Measurements from ENCODE around the gene PBX2. TPM values are rescaled to one million over a fixed set of nuclear protein-coding genes. Genes with fewer than 3 reads are reported as not detected.
A peak's percentile ranks its signal among the peaks of the same experiment; 100 is the strongest.

The PBX2 gene
- total RNA-seq, 1 donor from 2014 or later, result 91.9 TPM

DNA sequence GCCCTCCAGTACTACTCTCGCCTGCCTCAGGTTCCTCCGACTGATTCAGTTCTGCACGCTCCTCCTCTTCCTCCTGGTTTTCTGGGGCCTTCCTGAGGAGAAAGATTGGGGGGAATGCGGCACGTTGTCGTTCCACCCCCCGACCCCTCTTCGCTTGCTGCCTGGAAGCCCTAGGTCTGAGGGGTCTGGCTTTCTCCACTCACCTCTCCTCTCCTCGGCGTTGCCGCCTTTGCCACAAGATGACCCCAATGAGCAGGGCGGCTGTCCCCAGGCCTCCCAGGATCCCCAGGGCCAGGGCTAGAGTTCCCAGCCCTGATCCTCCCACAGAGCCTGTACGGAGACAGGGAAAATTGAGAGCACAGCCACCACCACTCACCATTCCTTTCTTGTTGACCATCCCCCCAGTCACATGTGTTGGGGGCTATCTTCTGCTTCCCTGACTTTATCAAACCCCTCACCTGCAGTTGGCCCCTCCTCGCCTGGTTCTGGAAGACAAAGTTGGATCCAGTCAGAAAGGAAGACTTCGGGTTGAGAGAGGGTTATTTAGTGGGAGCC lies 8.8 kb downstream of the PBX2 start:
- DNase-seq (ENCODE audit: low spot score), result no peak
- no peaks in the 10 kb centered on the region for H3K9me3 Mint-ChIP-seq
- H3K4me1 Mint-ChIP-seq (ENCODE audit: low read depth), result peaks cover 54% of the 10 kb centered on the region
- H3K27ac Mint-ChIP-seq, result no peak overlapping the region
- no peaks in the 10 kb centered on the region for H3K27me3 Mint-ChIP-seq (ENCODE audit: insufficient read depth)
- intact Hi-C loops (cut with micrococcal nuclease), result no loop called here
- no peak overlapping the region for H3K4me3 Mint-ChIP-seq
- peaks cover 33% of the 10 kb centered on the region for H3K36me3 Mint-ChIP-seq (ENCODE audit: low read depth)

DNA sequence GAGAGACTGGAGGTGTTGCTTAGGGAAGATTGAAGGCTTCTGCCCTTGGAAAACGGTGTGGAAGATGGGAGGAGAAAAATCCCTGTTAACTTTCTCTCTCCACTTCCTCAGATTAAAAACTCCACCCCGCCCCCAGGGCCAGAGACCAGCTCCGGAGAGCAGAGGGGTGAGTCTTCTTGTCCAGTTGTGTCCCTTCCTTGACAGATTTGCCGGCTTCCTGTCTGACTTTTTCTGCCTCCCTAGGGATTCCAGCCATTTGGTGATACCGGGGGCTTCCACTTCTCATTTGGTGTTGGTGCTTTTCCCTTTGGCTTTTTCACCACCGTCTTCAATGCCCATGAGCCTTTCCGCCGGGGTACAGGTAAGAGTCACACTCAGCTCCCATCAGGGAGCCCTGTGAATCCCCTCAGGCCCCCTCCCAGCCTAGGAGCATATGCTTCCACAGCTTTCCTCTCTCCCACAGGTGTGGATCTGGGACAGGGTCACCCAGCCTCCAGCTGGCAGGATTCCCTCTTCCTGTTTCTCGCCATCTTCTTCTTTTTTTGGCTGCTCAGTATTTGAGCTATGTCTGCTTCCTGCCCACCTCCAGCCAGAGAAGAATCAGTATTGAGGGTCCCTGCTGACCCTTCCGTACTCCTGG lies 10.1 kb downstream of the PBX2 start:
- Mint-ChIP-seq H3K9me3 (no peaks in the 10 kb centered on the region), H3K27me3 (ENCODE audit: insufficient read depth) (no peaks in the 10 kb centered on the region), H3K36me3 (ENCODE audit: low read depth) (peaks cover 27% of the 10 kb centered on the region), H3K4me1 (ENCODE audit: low read depth) (peaks cover 48% of the 10 kb centered on the region), H3K27ac (peak overlapping the region; percentile 73), H3K4me3 (peak overlapping the region; percentile 95)
- intact Hi-C loops (cut with micrococcal nuclease), result loop anchor here (2.0 to 10.0 kb wide), 7 partner anchors 223 to 1853 kb away; partner anchors contain the start of genes CUTA, EHMT2, NELFE and NEU1
- no peak for DNase-seq (ENCODE audit: low spot score)

DNA sequence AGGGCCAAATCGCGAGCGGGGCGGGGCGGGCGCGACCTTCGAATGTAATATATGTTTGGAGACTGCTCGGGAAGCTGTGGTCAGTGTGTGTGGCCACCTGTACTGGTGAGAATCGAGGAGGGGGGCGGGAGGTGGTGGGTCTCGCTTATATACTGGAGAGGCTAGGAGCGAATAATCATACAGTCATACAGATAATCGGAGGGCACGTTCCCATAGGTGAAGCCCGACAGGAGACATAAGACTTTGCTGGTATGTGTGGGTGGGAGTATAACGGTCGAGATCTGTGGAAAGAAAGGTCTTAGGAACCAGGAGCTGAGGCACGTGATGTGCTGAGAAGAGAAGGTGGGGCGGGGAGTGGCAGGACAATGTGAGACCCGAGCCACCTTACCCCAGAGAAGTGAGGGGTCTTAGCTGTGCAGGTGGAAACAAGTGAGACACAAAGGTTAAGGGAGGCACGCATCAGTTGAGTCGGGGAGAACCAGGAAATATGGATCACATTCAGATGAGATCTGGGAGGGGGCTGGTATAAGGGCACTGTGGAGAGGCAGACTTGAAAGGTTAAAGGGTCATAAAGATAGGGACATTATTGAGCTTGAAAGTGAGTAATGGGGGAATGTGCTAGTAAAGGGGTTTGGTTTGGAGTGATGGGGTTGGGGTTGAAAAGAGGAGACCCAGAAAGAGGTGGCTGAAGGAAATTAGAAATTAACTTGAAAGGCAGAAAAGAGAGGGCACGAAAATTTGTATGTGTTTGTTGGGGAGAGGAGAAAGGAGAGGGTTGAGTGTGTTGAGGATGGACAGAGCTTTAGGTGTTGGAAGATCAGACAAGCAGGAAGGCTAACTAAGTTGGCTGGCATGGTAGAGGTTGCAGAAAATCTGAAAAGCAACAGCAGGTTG lies 11.2 kb downstream of the PBX2 start:
- Mint-ChIP-seq H3K4me3 (peak overlapping the region; percentile 95), H3K4me1 (ENCODE audit: low read depth) (peaks cover 55% of the 10 kb centered on the region), H3K9me3 (no peaks in the 10 kb centered on the region), H3K27me3 (ENCODE audit: insufficient read depth) (no peaks in the 10 kb centered on the region), H3K27ac (peak overlapping the region; percentile 94), H3K36me3 (ENCODE audit: low read depth) (peaks cover 27% of the 10 kb centered on the region)
- intact Hi-C loops (cut with micrococcal nuclease), result loop anchor here (1.0 to 10.0 kb wide), 11 partner anchors 12 to 1851 kb away; partner anchors contain the start of genes CUTA, EHMT2, FKBPL and NELFE
- DNase-seq (ENCODE audit: low spot score), result no peak

DNA sequence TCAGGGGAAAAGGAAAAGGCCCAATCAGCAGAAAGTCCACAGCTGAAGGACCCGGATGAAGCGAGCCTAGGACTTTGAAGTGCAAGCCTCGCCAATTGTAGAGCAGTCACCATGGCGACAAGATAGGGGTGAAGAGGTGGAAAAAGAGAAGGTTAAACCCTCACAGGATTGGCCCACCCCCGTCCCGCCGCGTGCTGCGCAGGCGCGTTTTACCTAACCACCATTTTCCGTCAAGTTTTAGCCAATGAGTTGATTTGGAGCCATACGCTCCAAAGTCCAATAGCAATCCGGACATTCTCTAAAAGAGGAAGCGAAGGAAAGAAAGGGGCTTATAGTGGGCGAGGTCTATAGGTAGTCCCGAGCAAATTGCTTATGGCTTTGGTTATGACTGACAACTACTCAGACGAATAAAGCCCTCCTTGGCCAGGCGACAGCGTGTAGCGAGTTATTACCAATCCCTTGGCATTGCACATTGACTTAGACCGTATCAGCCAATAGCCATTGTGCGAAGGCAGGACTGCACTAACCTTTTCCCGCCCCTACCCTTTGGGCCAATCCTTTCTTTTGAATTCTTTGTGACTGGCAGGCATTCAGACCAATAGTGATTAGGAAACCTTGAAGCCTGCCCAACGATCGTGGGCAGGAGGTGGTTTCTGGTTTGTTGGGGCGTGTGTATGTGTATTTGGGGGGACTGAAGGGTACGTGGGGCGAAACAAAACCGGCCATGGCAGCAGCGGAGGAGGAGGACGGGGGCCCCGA lies 12.0 kb downstream of the PBX2 start, which contains the start of gene RNF5:
TSS of gene RNF5 (plus strand) at position 618 of the 759 bp plus-strand sequence. CDS start at position 725, 107 bp downstream.
- Mint-ChIP-seq H3K4me1 (ENCODE audit: low read depth) (peaks cover 60% of the 10 kb centered on the region), H3K4me3 (peak within 1 kb of the TSS; percentile 95), H3K9me3 (no peaks in the 10 kb centered on the region), H3K36me3 (ENCODE audit: low read depth) (peaks cover 27% of the 10 kb centered on the region), H3K27ac (peak within 1 kb of the TSS; percentile 94), H3K27me3 (ENCODE audit: insufficient read depth) (no peaks in the 10 kb centered on the region)
- intact Hi-C loops (cut with micrococcal nuclease), result loop anchor here (1.0 to 10.0 kb wide), 16 partner anchors 12 to 1851 kb away; partner anchors contain the start of genes BRD2, CUTA, EHMT2 and FKBPL
- DNase-seq (ENCODE audit: low spot score), result peak; percentile 91

DNA sequence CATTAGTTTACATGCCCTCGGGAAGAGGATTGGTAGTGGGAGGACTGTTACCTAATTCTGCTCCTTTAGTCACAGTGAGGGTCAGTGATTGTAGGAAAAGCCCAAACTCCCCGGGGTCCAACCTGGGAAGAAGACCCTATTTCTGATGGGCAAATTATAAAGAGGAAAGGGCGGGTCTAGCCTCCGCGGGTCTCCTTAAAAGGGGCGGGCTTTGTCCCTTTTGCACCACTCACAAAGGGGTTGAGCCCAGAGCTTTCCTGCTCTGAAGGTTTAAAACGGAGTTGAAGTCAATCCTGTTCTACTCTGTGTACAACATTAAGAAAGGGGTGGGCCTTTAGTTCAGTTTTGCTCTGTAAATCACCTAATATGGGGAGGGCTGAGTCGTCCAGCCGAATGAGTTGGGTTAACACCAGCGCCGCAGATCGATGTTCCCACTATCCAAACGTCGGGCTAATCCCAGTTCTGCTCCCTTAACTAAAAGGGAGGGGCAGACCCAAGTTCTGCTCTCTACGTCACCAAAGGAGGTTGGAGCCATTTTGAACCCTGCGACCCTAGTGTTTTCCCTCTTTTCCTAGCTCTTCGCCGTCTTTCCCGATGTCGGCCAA lies 12.7 kb downstream of the PBX2 start:
- H3K4me1 Mint-ChIP-seq (ENCODE audit: low read depth), result peaks cover 61% of the 10 kb centered on the region
- no peaks in the 10 kb centered on the region for H3K27me3 Mint-ChIP-seq (ENCODE audit: insufficient read depth)
- H3K27ac Mint-ChIP-seq, result peak overlapping the region; percentile 94

DNA sequence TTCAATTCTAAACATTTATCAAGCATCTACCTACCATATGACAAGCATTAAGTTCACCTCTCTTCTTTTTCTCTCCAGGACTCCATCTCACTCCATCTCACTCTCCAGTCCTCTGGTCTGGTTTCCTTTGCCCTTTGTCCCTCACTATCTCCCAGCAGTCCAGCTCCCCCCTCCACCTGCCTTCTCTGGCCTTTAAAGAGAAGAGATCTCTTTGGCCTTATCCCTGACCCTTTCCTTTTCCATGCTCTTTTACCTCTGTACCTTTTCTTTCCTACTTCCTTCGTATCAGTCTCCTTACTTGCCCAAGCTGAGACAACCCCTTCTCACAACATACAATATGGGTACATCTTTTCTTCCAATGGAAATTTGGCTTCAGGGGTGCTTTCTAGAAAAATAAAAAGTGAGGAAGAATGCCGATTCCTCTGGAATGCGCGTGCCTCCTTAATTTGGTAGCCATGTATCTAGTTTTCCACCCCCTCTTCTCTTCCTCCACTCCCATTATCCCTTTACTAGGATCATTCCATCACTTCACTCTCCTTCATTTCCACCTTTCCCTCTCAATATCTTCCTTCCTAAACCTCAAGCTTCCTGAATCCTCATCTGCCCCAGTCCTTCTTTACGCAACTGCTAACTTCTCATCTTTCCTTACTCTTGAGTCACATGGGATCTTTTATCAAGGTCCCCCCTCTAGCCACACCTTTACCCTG lies 13.4 kb downstream of the PBX2 start:
- Mint-ChIP-seq H3K27me3 (ENCODE audit: insufficient read depth) (no peaks in the 10 kb centered on the region), H3K4me1 (ENCODE audit: low read depth) (peaks cover 61% of the 10 kb centered on the region), H3K36me3 (ENCODE audit: low read depth) (peaks cover 23% of the 10 kb centered on the region), H3K4me3 (peak overlapping the region; percentile 95), H3K9me3 (no peaks in the 10 kb centered on the region), H3K27ac (peak overlapping the region; percentile 94)
- no peak for DNase-seq (ENCODE audit: low spot score)
- intact Hi-C loops (cut with micrococcal nuclease), result loop anchor here (1.0 to 10.0 kb wide), 11 partner anchors 22 to 1849 kb away; partner anchors contain the start of genes BRD2, CUTA, EHMT2 and GPANK1

More for the DNA sequence above, 12.7 kb downstream of the PBX2 start:
- DNase-seq (ENCODE audit: low spot score), result peak; percentile 29
- Mint-ChIP-seq H3K4me3 (peak overlapping the region; percentile 95), H3K36me3 (ENCODE audit: low read depth) (peaks cover 23% of the 10 kb centered on the region), H3K9me3 (no peaks in the 10 kb centered on the region)
- intact Hi-C loops (cut with micrococcal nuclease), result loop anchor here (1.0 to 10.0 kb wide), 10 partner anchors 29 to 1850 kb away; partner anchors contain the start of genes BRD2, CUTA, EHMT2 and GPANK1

DNA sequence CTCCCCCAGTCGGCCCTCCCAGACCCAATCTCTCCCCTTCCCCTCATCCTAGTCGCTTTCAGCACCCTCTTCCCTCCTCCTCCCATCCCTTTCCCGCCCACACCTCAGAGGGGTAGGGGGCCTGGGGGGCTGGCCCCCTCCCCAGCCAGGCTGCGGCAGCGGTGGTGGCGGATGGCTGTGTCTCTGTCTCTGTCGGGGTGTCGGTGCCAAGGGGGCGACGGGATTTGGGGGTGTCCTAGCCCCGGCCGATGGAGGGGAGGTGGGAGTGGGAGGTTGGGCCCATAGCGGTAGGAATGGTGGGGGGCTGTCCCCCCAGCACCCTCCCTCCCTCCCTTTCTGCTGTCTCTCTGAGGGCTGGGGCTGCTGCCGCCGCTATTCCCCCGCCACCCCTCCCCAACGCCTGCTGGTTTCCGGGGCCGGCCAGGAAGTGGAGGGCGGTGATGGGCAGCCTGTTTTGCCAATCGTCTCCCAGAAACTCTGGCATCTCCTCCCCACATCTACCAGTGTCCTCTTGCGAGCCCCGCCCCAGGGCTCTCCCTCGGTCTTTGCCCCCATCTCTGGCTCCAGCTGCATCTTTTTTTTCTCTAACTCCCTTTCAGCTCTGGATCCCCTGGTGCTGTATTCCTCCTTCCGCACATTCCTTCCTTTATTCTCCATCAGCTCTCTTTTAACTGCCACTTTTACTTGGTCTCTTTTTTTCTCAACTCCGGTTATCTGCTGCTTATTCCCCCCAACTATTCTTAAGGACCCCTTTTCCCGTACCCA lies 14.1 kb downstream of the PBX2 start, which contains the start of gene AGPAT1:
TSS of gene AGPAT1 (minus strand) at position 374 of the 765 bp plus-strand sequence. CDS start 4,588 bp downstream, outside the sequence.
- Mint-ChIP-seq H3K36me3 (ENCODE audit: low read depth) (peaks cover 17% of the 10 kb centered on the region), H3K27ac (peak within 1 kb of the TSS; percentile 94), H3K4me3 (peak within 1 kb of the TSS; percentile 95), H3K27me3 (ENCODE audit: insufficient read depth) (no peaks in the 10 kb centered on the region), H3K9me3 (no peaks in the 10 kb centered on the region), H3K4me1 (ENCODE audit: low read depth) (peaks cover 60% of the 10 kb centered on the region)
- peak; percentile 95 for DNase-seq (ENCODE audit: low spot score)
- intact Hi-C loops (cut with micrococcal nuclease), result loop anchor here (1.0 to 10.0 kb wide), 10 partner anchors 22 to 1849 kb away; partner anchors contain the start of genes BRD2, CUTA, EHMT2 and GPANK1

DNA sequence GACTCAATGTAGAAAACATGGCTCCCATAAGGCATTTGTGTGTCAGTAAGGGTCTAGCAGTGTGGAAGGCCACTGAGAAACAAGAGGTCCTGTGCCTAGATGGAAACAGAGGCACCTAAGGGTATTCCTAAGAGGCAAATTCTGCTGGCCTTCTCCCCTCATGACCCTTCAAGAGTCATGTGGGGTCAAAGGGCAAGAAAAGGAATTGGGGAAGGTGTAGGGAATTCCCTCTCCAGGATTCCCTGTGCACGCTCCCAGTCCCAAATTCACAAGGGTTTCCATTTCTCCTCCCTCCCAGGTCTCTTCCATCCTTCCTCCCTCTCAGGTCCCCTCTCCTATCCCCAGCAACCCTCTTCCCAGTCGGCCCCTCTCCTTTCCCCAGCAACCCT lies 14.7 kb downstream of the PBX2 start:
- peak overlapping the region; percentile 79 for H3K27ac Mint-ChIP-seq
- peaks cover 13% of the 10 kb centered on the region for H3K36me3 Mint-ChIP-seq (ENCODE audit: low read depth)
- intact Hi-C loops (cut with micrococcal nuclease), result loop anchor here (5.0 to 10.0 kb wide), 5 partner anchors 218 to 1848 kb away; partner anchors contain the start of genes CUTA, EHMT2, NELFE and PHF1
- H3K9me3 Mint-ChIP-seq, result no peaks in the 10 kb centered on the region
- H3K4me3 Mint-ChIP-seq, result peak overlapping the region; percentile 95
- no peak for DNase-seq (ENCODE audit: low spot score)
- H3K4me1 Mint-ChIP-seq (ENCODE audit: low read depth), result peaks cover 54% of the 10 kb centered on the region
- H3K27me3 Mint-ChIP-seq (ENCODE audit: insufficient read depth), result no peaks in the 10 kb centered on the region

DNA sequence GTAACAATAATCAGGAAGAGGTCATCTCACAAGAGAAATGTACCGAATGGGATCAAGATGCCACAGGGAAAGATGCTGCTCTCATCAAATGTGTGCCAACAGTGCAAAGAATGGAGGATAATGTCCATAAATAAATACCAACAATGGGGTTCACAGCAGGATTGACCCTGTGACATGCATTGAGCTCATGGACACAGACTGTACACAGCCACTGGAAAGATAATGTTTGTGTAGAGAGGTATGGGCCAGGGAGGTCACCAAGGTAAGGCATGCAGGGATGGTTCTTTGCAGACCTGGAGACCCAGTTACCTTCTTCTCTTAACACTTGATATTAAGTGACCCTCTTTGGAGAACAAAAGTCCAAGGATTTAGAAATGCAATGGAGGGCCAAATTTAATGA lies 15.6 kb downstream of the PBX2 start:
- intact Hi-C loops (cut with micrococcal nuclease), result loop anchor here (10.0 kb wide), 1 partner anchor 1240 kb away; the partner anchor contains the start of genes CUTA and PHF1
- peaks cover 50% of the 10 kb centered on the region for H3K4me1 Mint-ChIP-seq (ENCODE audit: low read depth)
- no peaks in the 10 kb centered on the region for H3K27me3 Mint-ChIP-seq (ENCODE audit: insufficient read depth)
- H3K36me3 Mint-ChIP-seq (ENCODE audit: low read depth), result peaks cover 19% of the 10 kb centered on the region
- no peaks in the 10 kb centered on the region for H3K9me3 Mint-ChIP-seq
- peak overlapping the region; percentile 95 for H3K4me3 Mint-ChIP-seq
- DNase-seq (ENCODE audit: low spot score), result no peak
- no peak overlapping the region for H3K27ac Mint-ChIP-seq

DNA sequence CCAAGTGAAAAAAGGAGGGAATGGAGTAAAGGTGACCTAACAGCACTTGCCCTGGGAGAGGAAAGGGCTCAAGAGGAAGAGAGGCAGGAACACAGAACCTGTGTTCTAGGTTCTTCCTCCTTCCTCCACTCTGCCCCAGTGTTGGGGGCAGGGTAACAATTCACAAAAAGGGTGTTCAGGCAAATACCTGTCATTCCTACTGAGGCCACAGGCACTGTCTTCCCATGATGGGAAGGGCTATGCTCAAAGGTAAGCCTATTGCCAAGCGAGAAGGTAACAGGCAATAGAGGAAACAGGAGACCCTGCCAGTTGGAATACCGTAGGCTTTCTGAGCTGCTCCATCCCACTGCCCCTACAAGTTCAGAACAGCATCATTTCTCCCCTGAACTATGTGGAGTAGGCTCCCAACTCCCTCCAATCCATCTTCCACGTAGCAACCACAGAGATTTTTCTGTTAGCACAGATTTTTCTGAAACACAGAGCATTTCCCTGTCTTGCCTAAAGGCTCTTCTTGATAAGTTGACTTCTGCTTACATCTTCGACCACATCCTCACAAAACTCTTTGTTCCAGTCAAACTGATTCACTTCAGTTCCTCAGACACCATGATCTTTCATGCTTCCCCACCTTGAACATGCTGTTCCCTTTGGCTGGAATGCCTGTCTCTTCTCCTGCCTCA lies 16.8 kb downstream of the PBX2 start:
- H3K27ac Mint-ChIP-seq, result peak overlapping the region; percentile 25
- no peaks in the 10 kb centered on the region for H3K9me3 Mint-ChIP-seq
- peaks cover 14% of the 10 kb centered on the region for H3K36me3 Mint-ChIP-seq (ENCODE audit: low read depth)
- H3K4me1 Mint-ChIP-seq (ENCODE audit: low read depth), result peaks cover 40% of the 10 kb centered on the region
- no peak for DNase-seq (ENCODE audit: low spot score)
- H3K27me3 Mint-ChIP-seq (ENCODE audit: insufficient read depth), result no peaks in the 10 kb centered on the region
- peak overlapping the region; percentile 2 for H3K4me3 Mint-ChIP-seq
- intact Hi-C loops (cut with micrococcal nuclease), result loop anchor here (10.0 kb wide), 1 partner anchor 1242 kb away; the partner anchor contains the start of genes CUTA and PHF1

Measured in activated T-helper 1 cell treated with anti-CD3 and anti-CD28 coated beads, Interleukin-12 subunit alpha, Interleukin-12 subunit beta, Interleukin-2, Interleukin-4 antibody, amounts not matched to agents 30 ng/mL and 10 ng/mL and 1 ng/mL, durations not matched to agents 14 hours and 24 hours and 36 hours (primary cell).